Suprapubic skin (tissue), 4 donors: Measurements from ENCODE around the gene ACBD5. TPM values are rescaled to one million over a fixed set of nuclear protein-coding genes. Genes with fewer than 3 reads are reported as not detected.

Experiments
- DNase-seq, 2 donors: peaks; one replicate each; pipeline ENCODE4 v3.0.0-alpha.2; 2019; ENCODE audit warnings: low spot score in 2 of 2
- H3K27ac ChIP-seq: fragments of 200-600 bp; sonication (generic); one replicate; pipeline ENCODE4 v1.5.1; 2019
- H3K27me3 ChIP-seq: fragments of 200-600 bp; sonication (generic); one replicate; pipeline ENCODE4 v1.5.1; 2019
- H3K36me3 ChIP-seq: fragments of 200-600 bp; sonication (generic); one replicate; pipeline ENCODE4 v1.5.1; 2019
- H3K4me1 ChIP-seq: fragments of 200-600 bp; sonication (generic); one replicate; pipeline ENCODE4 v1.5.1; 2019
- H3K4me3 ChIP-seq: fragments of 200-600 bp; sonication (generic); one replicate; pipeline ENCODE4 v1.5.1; 2019; ENCODE audit warnings: mild to moderate bottlenecking
- H3K9me3 ChIP-seq: fragments of 200-600 bp; sonication (generic); one replicate; pipeline ENCODE4 v1.5.1; 2019
- CTCF ChIP-seq, 2 donors: fragments of 200-600 bp in 1 of 2; fragments of 450-650 bp in 1 of 2; sonication (generic) in 1 of 2; IDR thresholded peaks; one replicate each; pipeline ENCODE4 v1.5.1; 2016 to 2019; ENCODE audit warnings: antibody characterized with exemption in 2 of 2, mild to moderate bottlenecking in 1 of 2, moderate library complexity in 1 of 2
- EP300 ChIP-seq: sonication (generic); formaldehyde crosslinking; IDR thresholded peaks from one replicate; pipeline ENCODE4 v1.6.1; 2017; ENCODE audit warnings: antibody characterized with exemption
- POLR2A ChIP-seq, 2 donors: fragments of 450-650 bp; IDR thresholded peaks; one replicate each; pipeline ENCODE4 v1.6.1; 2017; ENCODE audit warnings: antibody characterized with exemption in 2 of 2, mild to moderate bottlenecking in 2 of 2, moderate library complexity in 2 of 2
- POLR2AphosphoS5 ChIP-seq, 3 donors: sonication (generic); formaldehyde crosslinking; IDR thresholded peaks; one replicate each; pipeline ENCODE4 v1.6.1; 2017; ENCODE audit warnings: antibody characterized with exemption in 3 of 3
- WGBS: methylation state at CpG from one replicate; pipeline ENCODE4 v1.1.5; 2018; 5-methylcytosine and 5-hydroxymethylcytosine counted together
- total RNA-seq, 4 donors: library from RNA; depleted of rRNA; stranded (reverse); fragments of >200 nt; gene quantifications; one replicate each; pipeline ENCODE4 v1.1.0, GENCODE V29; 2016

Gene ACBD5
- total RNA-seq, 4 donors from 2014 or later: 17.4 to 29.4 (median 18.8) TPM

- no peaks in the 10 kb centered on the region for H3K27me3 ChIP-seq
- no peaks in the 10 kb centered on the region for H3K4me1 ChIP-seq
- no peak for TF ChIP-seq EP300
- TF ChIP-seq POLR2A (IDR thresholded peaks at IDR 0.05): no peak
- no peak for TF ChIP-seq POLR2AphosphoS5 (IDR thresholded peaks at IDR 0.05)
- TF ChIP-seq CTCF (IDR thresholded peaks at IDR 0.05): no peak
- no peak for DNase-seq
- no peaks in the 10 kb centered on the region for H3K9me3 ChIP-seq
- no peak overlapping the region for H3K4me3 ChIP-seq
- 70% methylated on average over 3 of the region's 3 CpGs for WGBS
- peaks cover 23% of the 10 kb centered on the region for H3K36me3 ChIP-seq
- no peak overlapping the region for H3K27ac ChIP-seq
These were observed 48.3 kb downstream of the ACBD5 start for GRCh38 chr10:27192284-27192683.

- no peak for TF ChIP-seq CTCF (IDR thresholded peaks at IDR 0.05)
- no peak for TF ChIP-seq EP300
- TF ChIP-seq POLR2AphosphoS5 (IDR thresholded peaks at IDR 0.05): no peak
- no peak for TF ChIP-seq POLR2A (IDR thresholded peaks at IDR 0.05)
- H3K27me3 ChIP-seq: no peaks in the 10 kb centered on the region
- peaks cover 22% of the 10 kb centered on the region for H3K36me3 ChIP-seq
- no peak overlapping the region for H3K4me3 ChIP-seq
- no peak for DNase-seq
- no peaks in the 10 kb centered on the region for H3K4me1 ChIP-seq
- H3K9me3 ChIP-seq: no peaks in the 10 kb centered on the region
- 87% methylated on average over 2 of the region's 2 CpGs for WGBS
- no peak overlapping the region for H3K27ac ChIP-seq
These were observed 50.1 kb downstream of the ACBD5 start for GRCh38 chr10:27190508-27190907.

GRCh38 chr10:27188897-27189296 is 51.7 kb downstream of the ACBD5 start:
- Histone ChIP-seq H3K4me3 (no peak overlapping the region), H3K4me1 (no peaks in the 10 kb centered on the region), H3K27ac (no peak overlapping the region), H3K9me3 (no peaks in the 10 kb centered on the region), H3K27me3 (no peaks in the 10 kb centered on the region), H3K36me3 (peaks cover 31% of the 10 kb centered on the region)
- 96% methylated on average over 4 of the region's 4 CpGs for WGBS
- no peak for TF ChIP-seq CTCF (IDR thresholded peaks at IDR 0.05)
- no peak for TF ChIP-seq EP300
- no peak for TF ChIP-seq POLR2AphosphoS5 (IDR thresholded peaks at IDR 0.05)
- TF ChIP-seq POLR2A (IDR thresholded peaks at IDR 0.05): no peak
- no peak for DNase-seq

- WGBS: 88% methylated on average over 1 of the region's 1 CpG
- DNase-seq: no peak
- no peaks in the 10 kb centered on the region for H3K4me1 ChIP-seq
- no peaks in the 10 kb centered on the region for H3K9me3 ChIP-seq
- no peak overlapping the region for H3K27ac ChIP-seq
- H3K36me3 ChIP-seq: peaks cover 37% of the 10 kb centered on the region
- no peaks in the 10 kb centered on the region for H3K27me3 ChIP-seq
- TF ChIP-seq EP300: no peak
- TF ChIP-seq POLR2A (IDR thresholded peaks at IDR 0.05): no peak
- TF ChIP-seq CTCF (IDR thresholded peaks at IDR 0.05): no peak
- TF ChIP-seq POLR2AphosphoS5 (IDR thresholded peaks at IDR 0.05): no peak
- H3K4me3 ChIP-seq: no peak overlapping the region
These were observed 52.3 kb downstream of the ACBD5 start for GRCh38 chr10:27188259-27188658.

GRCh38 chr10:27169849-27170248 is 70.7 kb downstream of the ACBD5 start:
- TF ChIP-seq EP300 (no peak), POLR2AphosphoS5 (IDR thresholded peaks at IDR 0.05) (no peak), CTCF (IDR thresholded peaks at IDR 0.05) (no peak), POLR2A (IDR thresholded peaks at IDR 0.05) (no peak)
- H3K27me3 ChIP-seq: no peaks in the 10 kb centered on the region
- H3K9me3 ChIP-seq: no peaks in the 10 kb centered on the region
- H3K27ac ChIP-seq: no peak overlapping the region
- no peak for DNase-seq
- peaks cover 60% of the 10 kb centered on the region for H3K36me3 ChIP-seq
- H3K4me1 ChIP-seq: no peaks in the 10 kb centered on the region
- H3K4me3 ChIP-seq: no peak overlapping the region
- WGBS: 95% methylated on average over 4 of the region's 4 CpGs
